Esophagus squamous epithelium (tissue), 5 donors: ENCODE measurements around the gene TTYH2. TPM values are rescaled to one million over a fixed set of nuclear protein-coding genes. Genes with fewer than 3 reads are reported as not detected.

Experiments used
- DNase-seq: peaks from one replicate; lab custom pipeline; 2025; lab: John Stamatoyannopoulos, UW
- H3K27ac ChIP-seq, 4 donors: fragments of 200-600 bp; sonication (generic); one replicate each; pipeline ENCODE4 v1.5.1; 2016 to 2019; ENCODE audit warnings: mild to moderate bottlenecking in 1 of 4
- H3K27me3 ChIP-seq, 4 donors: fragments of 200-600 bp; sonication (generic); 1 replicate in 3 of 4; 2 replicates in 1 of 4; pipeline versions ENCODE4 v1.5.1 to v1.6.0; 2017 to 2021; ENCODE audit warnings: antibody characterized with exemption in 1 of 4
- H3K36me3 ChIP-seq, 3 donors: fragments of 200-600 bp; sonication (generic); one replicate each; pipeline ENCODE4 v1.5.1; 2016 to 2019
- H3K4me1 ChIP-seq, 3 donors: fragments of 200-600 bp; sonication (generic); one replicate each; pipeline ENCODE4 v1.5.1; 2017 to 2019
- H3K4me3 ChIP-seq, 4 donors: fragments of 200-600 bp; sonication (generic); 1 replicate in 3 of 4; 2 replicates in 1 of 4; pipeline ENCODE4 v1.5.1; 2016 to 2019; ENCODE audit warnings: mild to moderate bottlenecking in 2 of 4, moderate library complexity in 1 of 4
- H3K9me3 ChIP-seq, 3 donors: fragments of 200-600 bp; sonication (generic); one replicate each; pipeline ENCODE4 v1.5.1; 2016 to 2019
- CTCF ChIP-seq, 6 experiments: fragments of 450-650 bp in 4 of 6; fragments of 200-600 bp in 2 of 6; sonication (generic) in 2 of 6; IDR thresholded peaks; one replicate each; pipeline ENCODE4 v1.5.1; 2016 to 2019; ENCODE audit warnings: antibody characterized with exemption in 6 of 6, mild to moderate bottlenecking in 4 of 6, moderate library complexity in 4 of 6
- POLR2A ChIP-seq, 4 donors: fragments of 450-650 bp; IDR thresholded peaks; one replicate each; pipeline ENCODE4 v1.6.1; 2017; ENCODE audit warnings: antibody characterized with exemption in 4 of 4, mild to moderate bottlenecking in 4 of 4, moderate library complexity in 3 of 4
- WGBS, 2 donors: methylation state at CpG; one replicate each; pipeline ENCODE4 v1.1.5; 2018; 5-methylcytosine and 5-hydroxymethylcytosine counted together
- intact Hi-C: fragments of 100-400 bp; cut with DNase I; formaldehyde crosslinking; loops from one replicate; pipeline ENCODE4 v1.15.0; 2022
- total RNA-seq, 4 donors: library from RNA; depleted of rRNA; stranded (reverse); fragments of >200 nt; gene quantifications; one replicate each; pipeline ENCODE4 v1.1.0, GENCODE V29; 2016
- donor health status: DM: yes; HTN: yes; CAD: no.

TTYH2 gene
- total RNA-seq, 4 donors from 2014 or later, result 0.35 to 6.7 (median 1.8) TPM

- H3K27me3 ChIP-seq, result no peaks in the 10 kb centered on the region
- H3K36me3 ChIP-seq, result no peaks in the 10 kb centered on the region
- H3K27ac ChIP-seq, result no peak overlapping the region
- intact Hi-C loops, result no loop called here
- no peak overlapping the region for H3K4me3 ChIP-seq
- H3K9me3 ChIP-seq, result no peaks in the 10 kb centered on the region
- H3K4me1 ChIP-seq, result peaks cover 0 to 13% (median 0%) of the 10 kb centered on the region in 3 donors
- TF ChIP-seq POLR2A (IDR thresholded peaks at IDR 0.05) (no peak), CTCF (IDR thresholded peaks at IDR 0.05) (no peak)
- 86 to 92% methylated on average over 6 to 9 of the region's 16 CpGs for whole genome bisulfite sequencing, 2 donors
- DNase-seq, result no peak
Observed at GRCh38 chr17:74220946-74221818, 7.8 kb downstream of the TTYH2 start.

- peaks cover 0 to 1% (median 0%) of the 10 kb centered on the region in 3 donors for H3K4me1 ChIP-seq
- no peaks in the 10 kb centered on the region for H3K27me3 ChIP-seq
- no peaks in the 10 kb centered on the region for H3K36me3 ChIP-seq
- no peak overlapping the region for H3K4me3 ChIP-seq
- intact Hi-C loops, result no loop called here
- H3K27ac ChIP-seq, result no peak overlapping the region
- H3K9me3 ChIP-seq, result no peaks in the 10 kb centered on the region
- TF ChIP-seq CTCF (IDR thresholded peaks at IDR 0.05) (no peak), POLR2A (IDR thresholded peaks at IDR 0.05) (no peak)
- 87 to 94% methylated on average over 7 to 12 of the region's 13 CpGs for WGBS, 2 donors
- DNase-seq, result no peak
Observed at GRCh38 chr17:74222399-74222798, 9.0 kb downstream of the TTYH2 start.

GRCh38 chr17:74223901-74224300 is 10.5 kb downstream of the TTYH2 start:
- Histone ChIP-seq H3K27me3 (no peaks in the 10 kb centered on the region), H3K27ac (no peak overlapping the region), H3K4me3 (no peak overlapping the region), H3K36me3 (no peaks in the 10 kb centered on the region), H3K4me1 (no peaks in the 10 kb centered on the region), H3K9me3 (no peaks in the 10 kb centered on the region)
- intact Hi-C loops, result no loop called here
- TF ChIP-seq POLR2A (IDR thresholded peaks at IDR 0.05) (no peak), CTCF (IDR thresholded peaks at IDR 0.05) (no peak)
- no peak for DNase-seq
- WGBS, 2 donors, result 84% methylated on average over 9 to 14 of the region's 14 CpGs

GRCh38 chr17:74224959-74225725 is 11.8 kb downstream of the TTYH2 start:
- no peak overlapping the region for H3K4me3 ChIP-seq
- no peak for TF ChIP-seq CTCF (IDR thresholded peaks at IDR 0.05)
- TF ChIP-seq POLR2A (IDR thresholded peaks at IDR 0.05), result no peak
- H3K9me3 ChIP-seq, result no peaks in the 10 kb centered on the region
- intact Hi-C loops, result no loop called here
- no peaks in the 10 kb centered on the region for H3K36me3 ChIP-seq
- no peak for DNase-seq
- no peaks in the 10 kb centered on the region for H3K4me1 ChIP-seq
- H3K27me3 ChIP-seq, result no peaks in the 10 kb centered on the region
- WGBS, 2 donors, result 87 to 91% methylated on average over 10 to 20 of the region's 20 CpGs
- H3K27ac ChIP-seq, result no peak overlapping the region

GRCh38 chr17:74226252-74226651 is 12.9 kb downstream of the TTYH2 start:
- Histone ChIP-seq H3K36me3 (peaks cover 0 to 5% (median 0%) of the 10 kb centered on the region in 3 donors), H3K4me3 (no peak overlapping the region), H3K4me1 (no peaks in the 10 kb centered on the region), H3K27me3 (no peaks in the 10 kb centered on the region), H3K27ac (no peak overlapping the region), H3K9me3 (no peaks in the 10 kb centered on the region)
- DNase-seq, result no peak
- intact Hi-C loops, result no loop called here
- 65 to 80% methylated on average over 5 to 6 of the region's 6 CpGs for WGBS, 2 donors
- TF ChIP-seq CTCF (IDR thresholded peaks at IDR 0.05), result no peak
- no peak for TF ChIP-seq POLR2A (IDR thresholded peaks at IDR 0.05)
